HG03469 (cell line): ENCODE results near the gene RYR2.
A peak's percentile ranks its signal among the peaks of the same experiment; 100 is the strongest.

Source experiments
- ATAC-seq: cut with Tn5 transposase; IDR thresholded peaks from one replicate; pipeline ENCODE4 v1.9.1; 2021; ENCODE audit warnings: mild to moderate bottlenecking, moderate library complexity, moderate number of reproducible peaks; ENCODE audit not compliant: unreplicated experiment

The RYR2 gene

GRCh38 chr1:237411621-237412020 is 369.6 kb downstream of the RYR2 start:
- ATAC-seq = peak; percentile 68

- no peak for ATAC-seq
Measured at GRCh38 chr1:237416924-237417655, 375.1 kb downstream of the RYR2 start.

GRCh38 chr1:237428809-237429208 is 386.8 kb downstream of the RYR2 start:
- no peak for ATAC-seq

- ATAC-seq = no peak
Measured at GRCh38 chr1:237429252-237429651, 387.3 kb downstream of the RYR2 start.

GRCh38 chr1:237431448-237431847 is 389.5 kb downstream of the RYR2 start:
- no peak for ATAC-seq

GRCh38 chr1:237440346-237440745 is 398.4 kb downstream of the RYR2 start:
- no peak for ATAC-seq

- ATAC-seq = no peak
Measured at GRCh38 chr1:237444120-237444790, 402.3 kb downstream of the RYR2 start.

GRCh38 chr1:237448042-237448441 is 406.1 kb downstream of the RYR2 start:
- ATAC-seq = no peak

GRCh38 chr1:237457573-237457972 is 415.6 kb downstream of the RYR2 start:
- no peak for ATAC-seq

GRCh38 chr1:237467320-237467719 is 425.3 kb downstream of the RYR2 start:
- ATAC-seq = no peak

GRCh38 chr1:237470712-237471338 is 428.8 kb downstream of the RYR2 start:
- no peak for ATAC-seq

- ATAC-seq = no peak
Measured at GRCh38 chr1:237471377-237471776, 429.4 kb downstream of the RYR2 start.

- no peak for ATAC-seq
Measured at GRCh38 chr1:237471956-237472355, 430.0 kb downstream of the RYR2 start.

- no peak for ATAC-seq
Measured at GRCh38 chr1:237473854-237474253, 431.9 kb downstream of the RYR2 start.

- no peak for ATAC-seq
Measured at GRCh38 chr1:237478082-237478481, 436.1 kb downstream of the RYR2 start.

- ATAC-seq = no peak
Measured at GRCh38 chr1:237478842-237479241, 436.9 kb downstream of the RYR2 start.

- no peak for ATAC-seq
Measured at GRCh38 chr1:237482777-237483176, 440.8 kb downstream of the RYR2 start.

GRCh38 chr1:237492359-237492758 is 450.4 kb downstream of the RYR2 start:
- no peak for ATAC-seq

GRCh38 chr1:237500566-237500965 is 458.6 kb downstream of the RYR2 start:
- no peak for ATAC-seq

- no peak for ATAC-seq
Measured at GRCh38 chr1:237503292-237503691, 461.3 kb downstream of the RYR2 start.

GRCh38 chr1:237507005-237507404 is 465.0 kb downstream of the RYR2 start:
- peak; percentile 95 for ATAC-seq

GRCh38 chr1:237509748-237510147 is 467.8 kb downstream of the RYR2 start:
- ATAC-seq = no peak
